OCI-LY7 (cell line): ENCODE results near the gene KIAA1671.

ENCODE experiments used
- EZH2phosphoT487 ChIP-seq: fragments of 200-600 bp; sonication (generic); IDR thresholded peaks from 2 replicates; pipeline ENCODE4 v1.6.1; 2018; ENCODE audit warnings: low read depth, borderline replicate concordance, mild to moderate bottlenecking, mixed run types, antibody characterized with exemption, low read length, moderate library complexity, mixed read lengths
- TF ChIP-seq, protein P1 (sequence below): fragments of 200-600 bp; sonication (generic); conservative IDR thresholded peaks from 2 replicates; pipeline ENCODE4 v1.5.1; 2014; ENCODE audit warnings: mild to moderate bottlenecking, antibody characterized with exemption, low read length, moderate library complexity, mixed read lengths

DNA sequence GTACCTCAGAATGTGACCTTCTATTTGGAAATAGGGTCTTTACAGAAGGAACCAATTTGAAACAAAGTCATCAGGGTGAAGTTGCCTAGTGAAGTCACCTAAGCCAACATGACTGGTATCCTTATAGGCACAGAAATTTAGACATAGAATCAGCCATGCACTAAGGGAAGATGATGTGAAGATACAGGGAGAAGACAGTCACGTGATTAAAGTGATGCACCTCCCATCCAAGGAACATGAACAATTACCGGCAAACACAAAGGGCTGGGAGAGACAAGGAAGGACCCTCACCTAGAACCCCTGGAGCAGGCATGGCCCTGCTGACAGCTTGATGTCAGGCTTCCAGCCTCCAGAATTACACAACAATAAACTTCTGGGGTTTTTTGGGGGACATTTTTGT lies 263.7 kb downstream of the KIAA1671 start:
- TF ChIP-seq, protein P1, sequence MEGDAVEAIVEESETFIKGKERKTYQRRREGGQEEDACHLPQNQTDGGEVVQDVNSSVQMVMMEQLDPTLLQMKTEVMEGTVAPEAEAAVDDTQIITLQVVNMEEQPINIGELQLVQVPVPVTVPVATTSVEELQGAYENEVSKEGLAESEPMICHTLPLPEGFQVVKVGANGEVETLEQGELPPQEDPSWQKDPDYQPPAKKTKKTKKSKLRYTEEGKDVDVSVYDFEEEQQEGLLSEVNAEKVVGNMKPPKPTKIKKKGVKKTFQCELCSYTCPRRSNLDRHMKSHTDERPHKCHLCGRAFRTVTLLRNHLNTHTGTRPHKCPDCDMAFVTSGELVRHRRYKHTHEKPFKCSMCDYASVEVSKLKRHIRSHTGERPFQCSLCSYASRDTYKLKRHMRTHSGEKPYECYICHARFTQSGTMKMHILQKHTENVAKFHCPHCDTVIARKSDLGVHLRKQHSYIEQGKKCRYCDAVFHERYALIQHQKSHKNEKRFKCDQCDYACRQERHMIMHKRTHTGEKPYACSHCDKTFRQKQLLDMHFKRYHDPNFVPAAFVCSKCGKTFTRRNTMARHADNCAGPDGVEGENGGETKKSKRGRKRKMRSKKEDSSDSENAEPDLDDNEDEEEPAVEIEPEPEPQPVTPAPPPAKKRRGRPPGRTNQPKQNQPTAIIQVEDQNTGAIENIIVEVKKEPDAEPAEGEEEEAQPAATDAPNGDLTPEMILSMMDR, result no peak
- TF ChIP-seq EZH2phosphoT487, result no peak
